ENCODE data around the gene PPP6R1. TPM values are rescaled to one million over a fixed set of nuclear protein-coding genes. Genes with fewer than 3 reads are reported as not detected.
A peak's percentile ranks its signal among the peaks of the same experiment; 100 is the strongest.

PPP6R1 gene
- 64.6 and 82.5 TPM in 2 replicates for total RNA-seq (2014; rRNA removed; shearing (Covaris generic))
- polyA plus RNA-seq (2015; cell fraction: cytosol; rRNA removed) = 63.1 and 64.1 TPM in 2 replicates
- 64.0 and 73.1 TPM in 2 replicates for polyA plus RNA-seq (2015; cell fraction: nucleus; rRNA removed)

- DNase-seq (ENCODE audit: low read depth) = peak; percentile 100
Observed at GRCh38 chr19:55258828-55259539, at the start of gene PPP6R1. Gene PPP6R1 (minus strand): TSS chr19:55259017. CDS start chr19:55247103, 11,914 bp downstream.

GRCh38 chr19:55308281-55308680, 49.5 kb upstream of the PPP6R1 start:
- no peak for DNase-seq (ENCODE audit: low read depth)

GRCh38 chr19:55306712-55307111, 47.9 kb upstream of the PPP6R1 start:
- no peak for DNase-seq (ENCODE audit: low read depth)

GRCh38 chr19:55305983-55306562, 47.3 kb upstream of the PPP6R1 start:
- DNase-seq (ENCODE audit: low read depth) = peak; percentile 64

- peak; percentile 41 for DNase-seq (ENCODE audit: low read depth)
Observed at GRCh38 chr19:55305491-55305890, 46.7 kb upstream of the PPP6R1 start.

- DNase-seq (ENCODE audit: low read depth) = no peak
Observed at GRCh38 chr19:55304980-55305379, 46.2 kb upstream of the PPP6R1 start.

GRCh38 chr19:55304279-55304978, 45.6 kb upstream of the PPP6R1 start:
- DNase-seq (ENCODE audit: low read depth) = peak; percentile 55

GRCh38 chr19:55303477-55303876, 44.7 kb upstream of the PPP6R1 start:
- no peak for DNase-seq (ENCODE audit: low read depth)

GRCh38 chr19:55302318-55302703, 43.5 kb upstream of the PPP6R1 start:
- DNase-seq (ENCODE audit: low read depth) = no peak

GRCh38 chr19:55301459-55302317, 42.9 kb upstream of the PPP6R1 start:
- peak; percentile 68 for DNase-seq (ENCODE audit: low read depth)

GRCh38 chr19:55300886-55301458, 42.2 kb upstream of the PPP6R1 start:
- DNase-seq (ENCODE audit: low read depth) = no peak

- DNase-seq (ENCODE audit: low read depth) = no peak
Observed at GRCh38 chr19:55299991-55300390, 41.2 kb upstream of the PPP6R1 start.

- no peak for DNase-seq (ENCODE audit: low read depth)
Observed at GRCh38 chr19:55297267-55297666, 38.5 kb upstream of the PPP6R1 start.

- DNase-seq (ENCODE audit: low read depth) = peak; percentile 29
Observed at GRCh38 chr19:55289117-55289796, 30.4 kb upstream of the PPP6R1 start.

GRCh38 chr19:55287361-55288079, 28.7 kb upstream of the PPP6R1 start:
- DNase-seq (ENCODE audit: low read depth) = no peak

- DNase-seq (ENCODE audit: low read depth) = no peak
Observed at GRCh38 chr19:55285229-55285890, 26.5 kb upstream of the PPP6R1 start.

- DNase-seq (ENCODE audit: low read depth) = no peak
Observed at GRCh38 chr19:55284405-55285058, 25.7 kb upstream of the PPP6R1 start.

GRCh38 chr19:55283548-55284377, 24.9 kb upstream of the PPP6R1 start, which contains the start of gene BRSK1:
Gene BRSK1 (plus strand): TSS chr19:55283997. CDS start chr19:55284443, 446 bp downstream.
- no peak for DNase-seq (ENCODE audit: low read depth)

Data from HT1080 (cell line).